Spleen (tissue), 7 donors: ENCODE measurements around the gene ACTN2.

ENCODE experiments used
- POLR2A ChIP-seq, 3 donors: fragments of 450-650 bp; IDR thresholded peaks; one replicate each; pipeline ENCODE4 v1.5.1; 2017; ENCODE audit warnings: antibody characterized with exemption in 3 of 3, mild to moderate bottlenecking in 1 of 3
- POLR2AphosphoS5 ChIP-seq, 3 donors: sonication (generic); formaldehyde crosslinking; IDR thresholded peaks; one replicate each; pipeline ENCODE4 v1.5.1; 2017; ENCODE audit warnings: antibody characterized with exemption in 3 of 3
- TF ChIP-seq, protein P1 (sequence below), 11 experiments: fragments of 200-600 bp in 7 of 11; fragments of 450-650 bp in 4 of 11; sonication (generic) in 4 of 11; IDR thresholded peaks in 8 of 11; conservative IDR thresholded peaks in 3 of 11; 1 replicate in 7 of 11; 2 replicates in 4 of 11; pipeline versions ENCODE4 v1.4.0 to v1.8.0; 2016 to 2021; ENCODE audit warnings: antibody characterized with exemption in 11 of 11, inconsistent platforms in 4 of 11, mild to moderate bottlenecking in 1 of 11
- donor health status: DM: no; HTN: no; CAD: no; lungs with moderate emphysema.
- donor health status: DM: no; HTN: no; CAD: no.
- donor health status: DM: no; HTN: no; CAD: no.

DNA sequence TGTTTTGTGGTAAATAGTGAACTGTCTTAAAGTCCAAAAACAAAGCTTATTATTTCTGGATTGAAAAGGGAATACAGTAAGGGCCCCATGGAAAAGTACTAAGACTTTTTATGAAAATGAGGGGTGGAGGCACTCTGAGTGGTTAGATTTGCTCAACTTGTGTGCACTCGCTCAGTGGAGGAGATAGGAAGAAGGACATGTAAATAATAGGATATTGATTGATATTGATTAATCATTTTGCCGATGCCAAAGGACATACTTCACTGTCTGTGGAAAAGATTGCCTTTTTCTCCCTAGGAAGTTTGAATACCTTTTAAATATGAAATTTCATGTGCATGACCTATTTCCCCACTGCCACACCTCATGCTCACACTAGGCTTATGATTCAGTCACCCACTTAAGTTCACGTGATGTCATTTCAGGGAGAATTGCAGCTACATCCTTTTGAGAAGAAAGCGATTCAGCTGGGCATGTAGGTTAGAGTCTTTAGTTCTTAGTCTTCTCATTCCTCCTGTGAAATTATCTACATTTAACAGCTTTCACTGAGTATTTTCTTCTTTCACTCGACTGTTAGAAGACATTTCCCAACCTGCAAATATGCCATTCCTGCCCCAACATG is 113.8 kb downstream of the ACTN2 start:
- no peak for TF ChIP-seq POLR2A (IDR thresholded peaks at IDR 0.05)
- TF ChIP-seq POLR2AphosphoS5 (IDR thresholded peaks at IDR 0.05), result no peak
- TF ChIP-seq, protein P1, sequence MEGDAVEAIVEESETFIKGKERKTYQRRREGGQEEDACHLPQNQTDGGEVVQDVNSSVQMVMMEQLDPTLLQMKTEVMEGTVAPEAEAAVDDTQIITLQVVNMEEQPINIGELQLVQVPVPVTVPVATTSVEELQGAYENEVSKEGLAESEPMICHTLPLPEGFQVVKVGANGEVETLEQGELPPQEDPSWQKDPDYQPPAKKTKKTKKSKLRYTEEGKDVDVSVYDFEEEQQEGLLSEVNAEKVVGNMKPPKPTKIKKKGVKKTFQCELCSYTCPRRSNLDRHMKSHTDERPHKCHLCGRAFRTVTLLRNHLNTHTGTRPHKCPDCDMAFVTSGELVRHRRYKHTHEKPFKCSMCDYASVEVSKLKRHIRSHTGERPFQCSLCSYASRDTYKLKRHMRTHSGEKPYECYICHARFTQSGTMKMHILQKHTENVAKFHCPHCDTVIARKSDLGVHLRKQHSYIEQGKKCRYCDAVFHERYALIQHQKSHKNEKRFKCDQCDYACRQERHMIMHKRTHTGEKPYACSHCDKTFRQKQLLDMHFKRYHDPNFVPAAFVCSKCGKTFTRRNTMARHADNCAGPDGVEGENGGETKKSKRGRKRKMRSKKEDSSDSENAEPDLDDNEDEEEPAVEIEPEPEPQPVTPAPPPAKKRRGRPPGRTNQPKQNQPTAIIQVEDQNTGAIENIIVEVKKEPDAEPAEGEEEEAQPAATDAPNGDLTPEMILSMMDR (IDR thresholded peaks at IDR 0.05 in 8 of 11, conservative IDR thresholded peaks at IDR 0.05 in 3 of 11), result no peak
